Measurements from ENCODE around the gene DHH. TPM values are rescaled to one million over a fixed set of nuclear protein-coding genes. Genes with fewer than 3 reads are reported as not detected.
A peak's percentile ranks its signal among the peaks of the same experiment; 100 is the strongest.

DHH gene
- total and polyA plus RNA-seq, 9 of the 15 experiments (the other 6 are each of a cell fraction or from before 2014, with no cell fraction given) = 0.07 to 2.6 (median 0.54) TPM

DNA sequence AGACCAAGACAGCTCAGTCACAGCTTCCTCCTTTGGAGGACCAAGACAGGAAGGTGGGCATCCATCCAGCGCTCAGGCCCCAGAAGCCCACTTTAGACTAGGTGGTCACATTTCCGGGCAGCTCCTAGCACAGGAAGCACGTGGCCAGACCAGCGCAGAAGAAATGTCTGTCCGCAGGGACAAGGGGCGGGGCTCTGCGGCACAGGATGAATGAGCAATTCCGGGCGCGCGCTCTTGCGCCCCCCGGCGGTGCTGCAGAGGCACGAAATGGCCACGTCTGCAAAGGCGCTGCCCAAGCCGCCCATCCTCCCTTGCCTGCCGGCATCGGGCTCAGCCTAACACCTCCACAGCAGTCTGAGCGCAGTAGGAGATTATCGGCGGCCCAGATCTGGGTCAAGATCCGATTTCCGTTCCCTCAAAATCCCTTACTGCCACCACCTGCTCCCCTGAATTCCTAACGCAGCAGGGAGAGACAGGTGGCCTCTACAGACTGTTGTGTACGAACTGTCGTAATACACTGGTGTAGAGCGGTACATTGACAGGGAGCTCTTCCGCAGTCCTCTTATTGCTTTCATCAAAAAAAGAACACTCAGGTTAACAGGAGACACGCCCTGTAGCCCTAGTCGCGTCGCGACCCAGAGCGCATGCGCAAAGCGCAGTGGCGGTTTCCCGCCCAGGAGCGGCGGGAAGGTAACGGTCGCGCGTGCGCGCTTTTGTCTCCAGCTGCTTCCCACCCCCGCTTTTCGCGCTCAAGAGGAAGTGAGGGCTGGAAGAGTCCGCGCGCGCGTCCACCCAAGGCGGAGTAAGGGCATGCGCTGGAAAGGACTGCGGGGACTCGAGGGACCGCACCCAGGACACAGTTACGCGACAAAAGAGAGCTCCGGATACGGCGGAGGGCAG lies 35.8 kb upstream of the DHH start (continued):
- TF ChIP-seq ZNF212 (CRISPR knock-in tag; IDR thresholded peaks at IDR 0.05) (no peak), CREBBP (IDR thresholded peaks at IDR 0.05; ENCODE audit: low read depth, low read length) (no peak), ZFP1 (CRISPR knock-in tag; IDR thresholded peaks at IDR 0.05) (no peak; the same call in 1 of the 2 replicates), STAT5A (IDR thresholded peaks at IDR 0.05; ENCODE audit: borderline replicate concordance, low read length) (peak; percentile 37; the same call in 1 of the 2 replicates), TAF15 (IDR thresholded peaks at IDR 0.05; ENCODE audit: low read depth, low read length) (0 out of 2 replicates have a peak, but pooled peaks have one; percentile 79), PRMT5 (CRISPR knock-in tag; IDR thresholded peaks at IDR 0.05) (0 out of 2 replicates have a peak, but pooled peaks have one; percentile 26), ZNF717 (CRISPR knock-in tag; IDR thresholded peaks at IDR 0.05) (no peak), SIN3B (IDR thresholded peaks at IDR 0.05; ENCODE audit: low read depth) (peak; percentile 49; the same call in 1 of the 2 replicates), CHD4 (IDR thresholded peaks at IDR 0.05; ENCODE audit: insufficient read depth, insufficient replicate concordance, low read depth, low read length, poor library complexity, severe bottlenecking) (no peak), E2F3 (CRISPR knock-in tag; IDR thresholded peaks at IDR 0.05) (peak; percentile 99), STAT5B (CRISPR knock-in tag; IDR thresholded peaks at IDR 0.05) (no peak), HSF4 (CRISPR knock-in tag; IDR thresholded peaks at IDR 0.05; ENCODE audit: borderline replicate concordance) (no peak), MED1 (CRISPR knock-in tag; IDR thresholded peaks at IDR 0.05; ENCODE audit: borderline replicate concordance) (no peak), ZNF76 (CRISPR knock-in tag; IDR thresholded peaks at IDR 0.05; ENCODE audit: borderline replicate concordance) (no peak)
- TF ChIP-seq, protein P1, sequence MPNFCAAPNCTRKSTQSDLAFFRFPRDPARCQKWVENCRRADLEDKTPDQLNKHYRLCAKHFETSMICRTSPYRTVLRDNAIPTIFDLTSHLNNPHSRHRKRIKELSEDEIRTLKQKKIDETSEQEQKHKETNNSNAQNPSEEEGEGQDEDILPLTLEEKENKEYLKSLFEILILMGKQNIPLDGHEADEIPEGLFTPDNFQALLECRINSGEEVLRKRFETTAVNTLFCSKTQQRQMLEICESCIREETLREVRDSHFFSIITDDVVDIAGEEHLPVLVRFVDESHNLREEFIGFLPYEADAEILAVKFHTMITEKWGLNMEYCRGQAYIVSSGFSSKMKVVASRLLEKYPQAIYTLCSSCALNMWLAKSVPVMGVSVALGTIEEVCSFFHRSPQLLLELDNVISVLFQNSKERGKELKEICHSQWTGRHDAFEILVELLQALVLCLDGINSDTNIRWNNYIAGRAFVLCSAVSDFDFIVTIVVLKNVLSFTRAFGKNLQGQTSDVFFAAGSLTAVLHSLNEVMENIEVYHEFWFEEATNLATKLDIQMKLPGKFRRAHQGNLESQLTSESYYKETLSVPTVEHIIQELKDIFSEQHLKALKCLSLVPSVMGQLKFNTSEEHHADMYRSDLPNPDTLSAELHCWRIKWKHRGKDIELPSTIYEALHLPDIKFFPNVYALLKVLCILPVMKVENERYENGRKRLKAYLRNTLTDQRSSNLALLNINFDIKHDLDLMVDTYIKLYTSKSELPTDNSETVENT (CRISPR knock-in tag; IDR thresholded peaks at IDR 0.05) = no peak
- TF ChIP-seq, protein P2, sequence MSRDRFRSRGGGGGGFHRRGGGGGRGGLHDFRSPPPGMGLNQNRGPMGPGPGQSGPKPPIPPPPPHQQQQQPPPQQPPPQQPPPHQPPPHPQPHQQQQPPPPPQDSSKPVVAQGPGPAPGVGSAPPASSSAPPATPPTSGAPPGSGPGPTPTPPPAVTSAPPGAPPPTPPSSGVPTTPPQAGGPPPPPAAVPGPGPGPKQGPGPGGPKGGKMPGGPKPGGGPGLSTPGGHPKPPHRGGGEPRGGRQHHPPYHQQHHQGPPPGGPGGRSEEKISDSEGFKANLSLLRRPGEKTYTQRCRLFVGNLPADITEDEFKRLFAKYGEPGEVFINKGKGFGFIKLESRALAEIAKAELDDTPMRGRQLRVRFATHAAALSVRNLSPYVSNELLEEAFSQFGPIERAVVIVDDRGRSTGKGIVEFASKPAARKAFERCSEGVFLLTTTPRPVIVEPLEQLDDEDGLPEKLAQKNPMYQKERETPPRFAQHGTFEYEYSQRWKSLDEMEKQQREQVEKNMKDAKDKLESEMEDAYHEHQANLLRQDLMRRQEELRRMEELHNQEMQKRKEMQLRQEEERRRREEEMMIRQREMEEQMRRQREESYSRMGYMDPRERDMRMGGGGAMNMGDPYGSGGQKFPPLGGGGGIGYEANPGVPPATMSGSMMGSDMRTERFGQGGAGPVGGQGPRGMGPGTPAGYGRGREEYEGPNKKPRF (IDR thresholded peaks at IDR 0.05; ENCODE audit: low read depth, low read length) = no peak
- TF ChIP-seq, protein P3, sequence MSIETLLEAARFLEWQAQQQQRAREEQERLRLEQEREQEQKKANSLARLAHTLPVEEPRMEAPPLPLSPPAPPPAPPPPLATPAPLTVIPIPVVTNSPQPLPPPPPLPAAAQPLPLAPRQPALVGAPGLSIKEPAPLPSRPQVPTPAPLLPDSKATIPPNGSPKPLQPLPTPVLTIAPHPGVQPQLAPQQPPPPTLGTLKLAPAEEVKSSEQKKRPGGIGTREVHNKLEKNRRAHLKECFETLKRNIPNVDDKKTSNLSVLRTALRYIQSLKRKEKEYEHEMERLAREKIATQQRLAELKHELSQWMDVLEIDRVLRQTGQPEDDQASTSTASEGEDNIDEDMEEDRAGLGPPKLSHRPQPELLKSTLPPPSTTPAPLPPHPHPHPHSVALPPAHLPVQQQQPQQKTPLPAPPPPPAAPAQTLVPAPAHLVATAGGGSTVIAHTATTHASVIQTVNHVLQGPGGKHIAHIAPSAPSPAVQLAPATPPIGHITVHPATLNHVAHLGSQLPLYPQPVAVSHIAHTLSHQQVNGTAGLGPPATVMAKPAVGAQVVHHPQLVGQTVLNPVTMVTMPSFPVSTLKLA (conservative IDR thresholded peaks at IDR 0.05) = peak; percentile 99
